WTC11 (cell line): ENCODE measurements around the gene KLF1. TPM values are rescaled to one million over a fixed set of nuclear protein-coding genes. Genes with fewer than 3 reads are reported as not detected.

ENCODE experiments used
- ATAC-seq: fragments of 200-7000 bp; cut with Tn5 transposase; 2 replicates; pipeline ENCODE4 v1.10.0; 2021; ENCODE audit warnings: mild to moderate bottlenecking, moderate library complexity
- CTCF ChIA-PET: fragments of 300-600 bp; sonication (Branson Sonifier 250); formaldehyde crosslinking; loops from one replicate; lab custom pipeline; 2021; ENCODE audit warnings: antibody characterized with exemption; lab: Charles Lee
- POLR2A ChIA-PET: fragments of 350-600 bp; sonication (Branson Sonifier 250); formaldehyde crosslinking; loops from one replicate; lab custom pipeline; 2021; ENCODE audit warnings: antibody characterized with exemption; lab: Charles Lee
- DNase-seq: peaks from one replicate; pipeline ENCODE4 v3.0.0; 2021; ENCODE audit warnings: low spot score
- H3K27ac Mint-ChIP-seq: 2 replicates; pipeline ENCODE4 v1.8.0; 2021; ENCODE audit warnings: mixed read lengths
- H3K27me3 Mint-ChIP-seq: 2 replicates; pipeline ENCODE4 v1.8.0; 2021; ENCODE audit warnings: low read depth, mild to moderate bottlenecking, moderate library complexity, mixed read lengths
- H3K36me3 Mint-ChIP-seq: 2 replicates; pipeline ENCODE4 v1.8.0; 2021; ENCODE audit warnings: mixed read lengths
- H3K4me1 Mint-ChIP-seq: 2 replicates; pipeline ENCODE4 v1.8.0; 2022; ENCODE audit warnings: mixed read lengths
- H3K4me3 Mint-ChIP-seq: 2 replicates; pipeline ENCODE4 v1.8.0; 2021; ENCODE audit warnings: mild to moderate bottlenecking, moderate library complexity, mixed read lengths
- H3K9me3 Mint-ChIP-seq: 2 replicates; pipeline ENCODE4 v1.8.0; 2021; ENCODE audit warnings: mixed read lengths
- ATF3 ChIP-seq: sonication (generic); formaldehyde crosslinking; conservative IDR thresholded peaks from 2 replicates; pipeline ENCODE4 v1.8.1; 2022; ENCODE audit warnings: mild to moderate bottlenecking, missing genetic modification reagents
- ATF6 ChIP-seq: sonication (generic); formaldehyde crosslinking; IDR thresholded peaks from 2 replicates; pipeline ENCODE4 v1.8.1; 2023; ENCODE audit warnings: mild to moderate bottlenecking, missing genetic modification reagents
- CTCF ChIP-seq: fragments of 200-600 bp; IDR thresholded peaks from 2 replicates; pipeline ENCODE4 v1.8.0; 2022; ENCODE audit warnings: antibody characterized with exemption
- E2F5 ChIP-seq: sonication (generic); formaldehyde crosslinking; IDR thresholded peaks from 2 replicates; pipeline ENCODE4 v1.8.1; 2022; ENCODE audit warnings: mild to moderate bottlenecking, moderate library complexity, missing genetic modification reagents
- ETV6 ChIP-seq: sonication (generic); formaldehyde crosslinking; IDR thresholded peaks from 2 replicates; pipeline ENCODE4 v1.8.1; 2022; ENCODE audit warnings: mild to moderate bottlenecking, missing genetic modification reagents
- FOXP4 ChIP-seq: sonication (generic); formaldehyde crosslinking; IDR thresholded peaks from 2 replicates; pipeline ENCODE4 v1.8.0; 2022; ENCODE audit warnings: mild to moderate bottlenecking, missing genetic modification reagents
- IRF2 ChIP-seq: sonication (generic); formaldehyde crosslinking; IDR thresholded peaks from 2 replicates; pipeline ENCODE4 v1.8.0; 2022; ENCODE audit warnings: low read depth, missing genetic modification reagents, borderline replicate concordance
- JAZF1 ChIP-seq: fragments of 250-450 bp; sonication (Bioruptor Pico); IDR thresholded peaks from 2 replicates; pipeline ENCODE4 v1.9.0; 2021; ENCODE audit warnings: moderate library complexity, mild to moderate bottlenecking, inconsistent platforms
- JUN ChIP-seq: sonication (generic); formaldehyde crosslinking; IDR thresholded peaks from 2 replicates; pipeline ENCODE4 v1.8.0; 2023; ENCODE audit warnings: mild to moderate bottlenecking, missing genetic modification reagents
- NFE2L1 ChIP-seq: sonication (generic); formaldehyde crosslinking; IDR thresholded peaks from 2 replicates; pipeline ENCODE4 v1.8.1; 2023; ENCODE audit warnings: missing genetic modification reagents
- NR2C2 ChIP-seq: sonication (generic); formaldehyde crosslinking; IDR thresholded peaks from 2 replicates; pipeline ENCODE4 v1.8.0; 2022; ENCODE audit warnings: mild to moderate bottlenecking, missing genetic modification reagents
- PRRX2 ChIP-seq: fragments of 250-450 bp; sonication (Bioruptor Pico); IDR thresholded peaks from 2 replicates; pipeline ENCODE4 v1.8.0; 2021; ENCODE audit warnings: mild to moderate bottlenecking
- SMAD4 ChIP-seq: sonication (generic); formaldehyde crosslinking; IDR thresholded peaks from 2 replicates; pipeline ENCODE4 v1.8.0; 2022; ENCODE audit warnings: mild to moderate bottlenecking, missing genetic modification reagents
- STAT6 ChIP-seq: sonication (generic); formaldehyde crosslinking; conservative IDR thresholded peaks from 2 replicates; pipeline ENCODE4 v1.8.1; 2023; ENCODE audit warnings: mild to moderate bottlenecking, low read depth, missing genetic modification reagents, moderate library complexity
- TP53 ChIP-seq: sonication (generic); formaldehyde crosslinking; IDR thresholded peaks from 2 replicates; pipeline ENCODE4 v1.8.1; 2023; ENCODE audit warnings: mild to moderate bottlenecking, missing genetic modification reagents
- ZNF281 ChIP-seq: sonication (generic); formaldehyde crosslinking; IDR thresholded peaks from 2 replicates; pipeline ENCODE4 v1.8.0; 2023; ENCODE audit warnings: mild to moderate bottlenecking, missing genetic modification reagents
- ZNF532 ChIP-seq: fragments of 250-450 bp; sonication (Bioruptor Pico); IDR thresholded peaks from 2 replicates; pipeline ENCODE4 v1.9.0; 2021; ENCODE audit warnings: mild to moderate bottlenecking, borderline replicate concordance
- ZNF671 ChIP-seq: fragments of 250-450 bp; sonication (Bioruptor Pico); IDR thresholded peaks from 2 replicates; pipeline ENCODE4 v1.8.0; 2021; ENCODE audit warnings: mild to moderate bottlenecking
- total RNA-seq: library from RNA; stranded (reverse); gene quantifications from 3 replicates; pipeline ENCODE4 v1.2.3, GENCODE V29; 2021

Gene KLF1
- total RNA-seq, 1 experiment from 2014 or later: 0.72 TPM

- no peak for TF ChIP-seq ZNF532 (CRISPR knock-in tag)
- no peak for TF ChIP-seq JAZF1
- TF ChIP-seq PRRX2 (CRISPR knock-in tag): no peak
- no peak for TF ChIP-seq TP53 (CRISPR knock-in tag)
- TF ChIP-seq ATF6 (CRISPR knock-in tag): no peak
- TF ChIP-seq FOXP4: no peak
- TF ChIP-seq ETV6 (CRISPR knock-in tag): no peak
These were observed 49.8 kb downstream of the KLF1 start (continued) for GRCh38 chr19:12837225-12837624.

GRCh38 chr19:12836529-12836863, 50.5 kb downstream of the KLF1 start:
- ATAC-seq (no peak), DNase-seq (no peak)
- peak overlapping the region; percentile 95 for H3K27ac Mint-ChIP-seq
- POLR2A ChIA-PET: no interaction called here
- no peaks in the 10 kb centered on the region for H3K36me3 Mint-ChIP-seq
- peaks cover 50% of the 10 kb centered on the region for H3K27me3 Mint-ChIP-seq
- peak overlapping the region; percentile 70 for H3K4me3 Mint-ChIP-seq
- peaks cover 42% of the 10 kb centered on the region for H3K4me1 Mint-ChIP-seq
- CTCF ChIA-PET: interaction anchor here (0.6 to 1.3 kb wide), 3 partner anchors 8 to 34 kb away, joined by 3 to 5 read pairs (median 5); no protein-coding TSS in a partner anchor
- no peaks in the 10 kb centered on the region for H3K9me3 Mint-ChIP-seq
- TF ChIP-seq CTCF (no peak), JUN (CRISPR knock-in tag) (no peak), E2F5 (CRISPR knock-in tag) (no peak), NR2C2 (no peak), ZNF281 (CRISPR knock-in tag) (no peak), ZNF671 (CRISPR knock-in tag) (no peak), ATF3 (CRISPR knock-in tag) (no peak), SMAD4 (CRISPR knock-in tag) (no peak), IRF2 (CRISPR knock-in tag) (no peak), STAT6 (CRISPR knock-in tag) (no peak), NFE2L1 (CRISPR knock-in tag) (no peak), ATF6 (CRISPR knock-in tag) (no peak)
